MCF 10A (cell line): ENCODE results near the gene PEX13. TPM values are rescaled to one million over a fixed set of nuclear protein-coding genes. Genes with fewer than 3 reads are reported as not detected.
A peak's percentile ranks its signal among the peaks of the same experiment; 100 is the strongest.

Experiments
- Bru-seq: library from RNA; stranded (reverse); fragments of 400-500 nt; gene quantifications from one replicate; lab custom pipeline; 2021; lab: Mats Ljungman, UMichigan
- BruChase-seq, 2 experiments: library from RNA; stranded (reverse); fragments of 400-500 nt; gene quantifications; one replicate each; lab custom pipeline; 2021; lab: Mats Ljungman, UMichigan
- BruUV-seq: library from RNA; stranded (reverse); fragments of 400-500 nt; replicated peaks from 2 replicates; lab custom pipeline; 2021; lab: Mats Ljungman, UMichigan
- CTCF ChIA-PET: fragments of 300-600 bp; sonication (Branson Sonifier 250); formaldehyde crosslinking; extraction: SDS; loops from one replicate; lab custom pipeline; 2021; ENCODE audit warnings: antibody characterized with exemption, inconsistent platforms; lab: Yijun Ruan, JAX
- POLR2A ChIA-PET: fragments of 300-600, 350-650 bp; sonication (Branson Sonifier 250); formaldehyde crosslinking; extraction: SDS; loops from one replicate; lab custom pipeline; 2020; ENCODE audit warnings: antibody characterized with exemption, inconsistent platforms; lab: Yijun Ruan, JAX
- DNase-seq: peaks from one replicate; pipeline ENCODE4 v3.0.0-alpha.2; 2018; ENCODE audit not compliant: unreplicated experiment
- H3K27ac Mint-ChIP-seq: one replicate; pipeline ENCODE4 v1.8.0; 2022; ENCODE audit warnings: mild to moderate bottlenecking, low read depth, mixed read lengths; ENCODE audit not compliant: unreplicated experiment
- H3K27me3 Mint-ChIP-seq: one replicate; pipeline ENCODE4 v1.8.0; 2022; ENCODE audit warnings: mixed read lengths; ENCODE audit not compliant: insufficient read depth, unreplicated experiment
- H3K36me3 Mint-ChIP-seq: one replicate; pipeline ENCODE4 v1.8.0; 2022; ENCODE audit warnings: mild to moderate bottlenecking, moderate library complexity, mixed read lengths; ENCODE audit not compliant: insufficient read depth, unreplicated experiment
- H3K4me1 Mint-ChIP-seq: one replicate; pipeline ENCODE4 v1.8.0; 2022; ENCODE audit warnings: mixed read lengths; ENCODE audit not compliant: insufficient read depth, unreplicated experiment
- H3K4me3 Mint-ChIP-seq: one replicate; pipeline ENCODE4 v1.8.0; 2022; ENCODE audit warnings: mild to moderate bottlenecking, moderate library complexity, mixed read lengths; ENCODE audit not compliant: unreplicated experiment
- H3K9me3 Mint-ChIP-seq: one replicate; pipeline ENCODE4 v1.8.0; 2022; ENCODE audit warnings: mixed read lengths; ENCODE audit not compliant: unreplicated experiment
- intact Hi-C: fragments of 100-400 bp; cut with micrococcal nuclease; formaldehyde crosslinking; loops from 2 replicates; pipeline ENCODE4 v1.14.1; 2022
- long read RNA-seq: library from polyadenylated mRNA; stranded (forward); transcript quantifications from one replicate; pipeline ENCODE4 v2.0.0, GENCODE V29; 2022
- total RNA-seq: library from RNA; stranded (reverse); gene quantifications from 2 replicates; pipeline ENCODE4 v1.2.3, GENCODE V29; 2022
- TF ChIP-seq, protein P1 (sequence below): fragments of 200-600 bp; IDR thresholded peaks from one replicate; pipeline ENCODE4 v1.8.0; 2022; ENCODE audit warnings: antibody characterized with exemption, mild to moderate bottlenecking; ENCODE audit not compliant: unreplicated experiment

Gene PEX13
- 18.5 and 18.6 TPM in 2 replicates for total RNA-seq
- percentile 82 among the genes with signal in this experiment for Bru-seq, nascent RNA
- percentile 81 among the genes with signal in this experiment for BruChase-seq, experiment 1, labeled RNA remaining after a 6-hour chase
- BruChase-seq, experiment 2, labeled RNA remaining after a 2-hour chase = percentile 88 among the genes with signal in this experiment
- long read RNA-seq, full-length matches to known transcripts = 28 of 40 reads
- long read RNA-seq, partial matches to known transcripts = 7 of 40 reads
- long read RNA-seq, other reads (novel, unspliced or antisense) = 5 of 40 reads

GRCh38 chr2:61017556-61018317 lies at the start of gene PEX13, which contains the start of gene PUS10:
Gene PEX13 (plus strand): TSS chr2:61017720. CDS start chr2:61017760, 40 bp downstream.
Gene PUS10 (minus strand): TSS chr2:61018255. CDS start chr2:61011890, 6,365 bp downstream.
- Mint-ChIP-seq H3K36me3 (peaks cover 10% of the 10 kb centered on the region), H3K27me3 (no peaks in the 10 kb centered on the region), H3K4me1 (peaks cover 6% of the 10 kb centered on the region), H3K4me3 (peak within 1 kb of the TSS; percentile 91), H3K27ac (peak within 1 kb of the TSS; percentile 97), H3K9me3 (no peaks in the 10 kb centered on the region)
- TF ChIP-seq, protein P1, sequence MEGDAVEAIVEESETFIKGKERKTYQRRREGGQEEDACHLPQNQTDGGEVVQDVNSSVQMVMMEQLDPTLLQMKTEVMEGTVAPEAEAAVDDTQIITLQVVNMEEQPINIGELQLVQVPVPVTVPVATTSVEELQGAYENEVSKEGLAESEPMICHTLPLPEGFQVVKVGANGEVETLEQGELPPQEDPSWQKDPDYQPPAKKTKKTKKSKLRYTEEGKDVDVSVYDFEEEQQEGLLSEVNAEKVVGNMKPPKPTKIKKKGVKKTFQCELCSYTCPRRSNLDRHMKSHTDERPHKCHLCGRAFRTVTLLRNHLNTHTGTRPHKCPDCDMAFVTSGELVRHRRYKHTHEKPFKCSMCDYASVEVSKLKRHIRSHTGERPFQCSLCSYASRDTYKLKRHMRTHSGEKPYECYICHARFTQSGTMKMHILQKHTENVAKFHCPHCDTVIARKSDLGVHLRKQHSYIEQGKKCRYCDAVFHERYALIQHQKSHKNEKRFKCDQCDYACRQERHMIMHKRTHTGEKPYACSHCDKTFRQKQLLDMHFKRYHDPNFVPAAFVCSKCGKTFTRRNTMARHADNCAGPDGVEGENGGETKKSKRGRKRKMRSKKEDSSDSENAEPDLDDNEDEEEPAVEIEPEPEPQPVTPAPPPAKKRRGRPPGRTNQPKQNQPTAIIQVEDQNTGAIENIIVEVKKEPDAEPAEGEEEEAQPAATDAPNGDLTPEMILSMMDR = no peak
- peak; percentile 84 for DNase-seq
- intact Hi-C loops = loop anchor here (1.0 kb wide), 1 partner anchor 48 kb away; the partner anchor contains the start of gene SANBR
- POLR2A ChIA-PET = interaction anchor here (0.5 to 4.6 kb wide), 25 partner anchors 11 to 520 kb away, joined by 3 to 135 read pairs (median 8); partner anchors contain the start of genes PAPOLG, REL and SANBR
- BruUV-seq = no TSS peak
- CTCF ChIA-PET = interaction anchor here (0.6 to 1.0 kb wide), 3 partner anchors 160 to 264 kb away, joined by 3 read pairs; no protein-coding TSS in a partner anchor

DNA sequence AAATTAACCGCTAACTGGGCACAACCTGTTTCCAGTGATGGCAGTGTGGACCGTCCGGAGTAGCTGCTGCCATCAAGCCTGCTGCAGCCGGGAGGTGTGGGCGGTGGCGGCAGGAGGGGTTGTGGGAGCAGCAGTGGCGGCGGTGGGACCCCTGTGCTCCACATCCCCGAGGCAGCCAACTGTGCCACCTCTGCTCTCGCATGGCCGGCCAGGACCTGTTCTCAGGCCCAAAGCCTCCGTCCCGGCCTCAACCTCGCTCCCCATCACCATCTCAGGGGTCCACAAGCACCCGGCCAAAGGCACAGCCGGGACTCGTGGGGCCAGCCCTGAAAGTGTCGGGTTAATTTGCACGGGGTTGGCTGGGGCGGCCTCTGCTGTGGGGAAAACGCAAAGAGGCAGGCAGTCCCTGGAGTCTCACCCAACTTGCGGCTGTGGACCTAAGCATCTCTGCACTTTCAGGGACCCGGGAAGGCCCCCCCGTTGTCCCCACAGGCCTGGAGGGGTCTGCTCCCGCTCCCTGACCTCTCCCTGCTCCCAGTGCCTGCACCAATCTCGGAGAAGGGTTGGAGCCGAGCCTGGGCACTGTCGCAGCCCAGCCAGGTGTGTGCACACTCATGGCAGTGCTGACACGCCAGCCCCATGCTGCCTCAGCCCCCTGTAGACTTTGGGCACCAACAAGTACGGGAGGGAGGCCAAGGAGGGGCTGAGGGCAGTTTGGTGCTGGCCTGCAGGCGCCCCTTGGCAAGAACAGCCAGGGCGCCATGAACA lies 44.4 kb upstream of the PEX13 start:
- BruUV-seq = no TSS peak
- H3K4me3 Mint-ChIP-seq = no peak overlapping the region
- intact Hi-C loops = no loop called here
- no peaks in the 10 kb centered on the region for H3K27me3 Mint-ChIP-seq
- DNase-seq = no peak
- no peaks in the 10 kb centered on the region for H3K9me3 Mint-ChIP-seq
- ChIA-PET CTCF (interaction anchor here (0.6 to 1.5 kb wide), 2 partner anchors 26 to 977 kb away, joined by 3 to 5 read pairs; no protein-coding TSS in a partner anchor), POLR2A (interaction anchor here (0.6 kb wide), 2 partner anchors 15 to 53 kb away, joined by 3 to 7 read pairs; no protein-coding TSS in a partner anchor)
- H3K27ac Mint-ChIP-seq = no peak overlapping the region
- TF ChIP-seq, protein P1 = no peak
- H3K4me1 Mint-ChIP-seq = no peaks in the 10 kb centered on the region
- peaks cover 6% of the 10 kb centered on the region for H3K36me3 Mint-ChIP-seq

GRCh38 chr2:60973705-60974104 lies 43.8 kb upstream of the PEX13 start:
- no peak overlapping the region for H3K27ac Mint-ChIP-seq
- CTCF ChIA-PET = interaction anchor here (0.6 to 0.9 kb wide), 2 partner anchors 25 to 978 kb away, joined by 3 to 4 read pairs; no protein-coding TSS in a partner anchor
- H3K4me3 Mint-ChIP-seq = no peak overlapping the region

More at GRCh38 chr2:60973705-60974104, 43.8 kb upstream of the PEX13 start:
- no peaks in the 10 kb centered on the region for H3K27me3 Mint-ChIP-seq
- H3K4me1 Mint-ChIP-seq = no peaks in the 10 kb centered on the region
- TF ChIP-seq, protein P1 = no peak
- no TSS peak for BruUV-seq
- intact Hi-C loops = no loop called here
- peaks cover 6% of the 10 kb centered on the region for H3K36me3 Mint-ChIP-seq
- POLR2A ChIA-PET = interaction anchor here (0.6 kb wide), 1 partner anchor 53 kb away, joined by 7 read pairs; no protein-coding TSS in a partner anchor
- no peak for DNase-seq
- no peaks in the 10 kb centered on the region for H3K9me3 Mint-ChIP-seq
